ENCODE results near the gene ATP5IF1. TPM values are rescaled to one million over a fixed set of nuclear protein-coding genes. Genes with fewer than 3 reads are reported as not detected.
A peak's percentile ranks its signal among the peaks of the same experiment; 100 is the strongest.

ATP5IF1 gene
- total and polyA plus RNA-seq, 9 of the 15 experiments (the other 6 are each of a cell fraction or from before 2014, with no cell fraction given) = 292 to 1,422 (median 388) TPM

- TF ChIP-seq AFF1 (IDR thresholded peaks at IDR 0.05; ENCODE audit: low read depth in 1 of 2, partially characterized antibody in 2 of 2) (peak in 1 of 2 experiments; percentile 39), BRF1 (IDR thresholded peaks at IDR 0.05; ENCODE audit: borderline replicate concordance, extremely low read depth, insufficient read length) (no peak), SMAD1 (IDR thresholded peaks at IDR 0.05; ENCODE audit: low read depth, low read length, partially characterized antibody) (no peak), NFYB (IDR thresholded peaks at IDR 0.05; ENCODE audit: extremely low read depth, insufficient read length) (no peak), NFATC3 (IDR thresholded peaks at IDR 0.05) (no peak), ZNF699 (CRISPR knock-in tag; IDR thresholded peaks at IDR 0.05; ENCODE audit: insufficient replicate concordance) (no peak), KDM5B (IDR thresholded peaks at IDR 0.05; ENCODE audit: insufficient replicate concordance, low read depth, low read length) (no peak), FOXM1 (IDR thresholded peaks at IDR 0.05; ENCODE audit: low read depth) (no peak), FOXM1 (CRISPR knock-in tag; IDR thresholded peaks at IDR 0.05; ENCODE audit: low read depth) (no peak), IRF9 (tag; IDR thresholded peaks at IDR 0.05) (no peak), MED1 (CRISPR knock-in tag; IDR thresholded peaks at IDR 0.05; ENCODE audit: borderline replicate concordance) (no peak), ZNF512 (tag; IDR thresholded peaks at IDR 0.05) (no peak), PPARD (CRISPR knock-in tag; IDR thresholded peaks at IDR 0.05) (no peak), TCF15 (CRISPR knock-in tag; IDR thresholded peaks at IDR 0.05) (0 out of 2 replicates have a peak, but pooled peaks have one; percentile 58), RBM22 (IDR thresholded peaks at IDR 0.05; ENCODE audit: low read depth, low read length, poor library complexity, severe bottlenecking) (no peak), MTA1 (IDR thresholded peaks at IDR 0.05; ENCODE audit: borderline replicate concordance) (no peak), HNRNPK (IDR thresholded peaks at IDR 0.05; ENCODE audit: low read depth, low read length, poor library complexity, severe bottlenecking) (no peak), RUNX1 (IDR thresholded peaks at IDR 0.05; ENCODE audit: low read depth) (no peak)
Observed at GRCh38 chr1:28248273-28249012, 12.5 kb downstream of the ATP5IF1 start (continued).

Data from K562 (cell line).